ENCODE data around the gene GNA14.
"Not testable (repeated sequence)": the region's sequence is repeated elsewhere in the genome, so short reads cannot be mapped to it uniquely, and the experiment has no call there.

GNA14 gene

DNA sequence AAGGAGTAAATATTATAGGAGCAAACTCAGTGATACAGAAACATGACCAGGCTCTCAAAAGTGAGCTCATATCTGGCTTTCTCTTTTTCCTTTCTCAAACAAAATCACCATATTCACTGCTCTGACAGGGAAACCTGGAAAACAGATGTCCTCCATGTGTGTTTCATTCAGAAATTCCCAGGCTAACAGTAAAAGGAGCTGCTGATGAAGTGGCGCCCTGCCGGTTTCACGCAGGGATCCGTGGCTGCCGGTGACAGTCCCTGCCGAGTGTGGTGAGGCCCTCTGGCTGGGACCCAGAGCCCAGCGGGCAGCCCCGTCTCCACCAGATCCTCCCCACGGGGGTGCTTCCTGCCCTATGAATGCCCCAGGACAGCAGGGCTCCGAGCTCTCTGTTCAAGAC lies 208.1 kb downstream of the GNA14 start:
- no peak for DNase-seq

GRCh38 chr9:77438653-77439052 lies 209.5 kb downstream of the GNA14 start:
- DNase-seq: no peak

GRCh38 chr9:77435688-77436087 lies 212.4 kb downstream of the GNA14 start:
- no peak for DNase-seq

DNA sequence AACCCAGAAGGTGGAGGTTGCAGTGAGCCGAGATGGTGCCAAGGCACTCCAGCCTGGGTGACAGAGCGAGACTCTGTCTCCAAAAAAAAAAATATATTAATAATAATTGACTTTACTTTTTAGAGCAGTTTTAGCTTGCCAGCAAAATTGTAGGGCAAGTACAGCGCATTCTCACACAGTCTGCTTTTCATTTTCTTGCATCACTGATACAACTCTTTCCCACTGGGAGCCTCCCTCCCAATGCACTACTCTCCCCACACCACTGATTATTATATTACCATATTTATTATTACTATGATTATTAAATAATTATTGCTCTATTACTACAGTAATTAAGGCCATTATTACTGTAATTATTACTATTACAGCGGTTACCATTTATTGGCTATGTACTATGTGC lies 212.8 kb downstream of the GNA14 start:
- no peak for DNase-seq

- DNase-seq: peak; percentile 38
Observed at GRCh38 chr9:77433675-77434445, 214.3 kb downstream of the GNA14 start.

DNA sequence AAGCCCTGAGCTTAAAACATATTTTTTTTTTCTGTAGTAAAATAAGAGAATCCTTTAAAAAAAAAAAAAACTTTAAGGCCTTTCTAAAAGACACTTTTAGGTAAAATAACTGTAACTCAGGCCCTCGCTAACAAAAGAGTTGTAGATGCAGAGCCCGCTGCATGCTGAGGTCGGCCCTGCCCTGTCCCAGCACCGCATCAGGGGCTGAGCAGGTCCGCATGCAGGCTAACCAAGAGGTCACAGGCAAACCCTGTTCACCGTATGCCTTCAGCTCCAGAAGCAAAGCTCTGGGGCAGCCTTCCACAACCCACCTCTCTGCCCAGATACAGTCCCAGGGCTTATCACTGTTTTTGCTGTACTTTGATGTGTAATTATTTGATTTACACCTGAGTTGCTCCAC lies 216.1 kb downstream of the GNA14 start:
- no peak for DNase-seq

DNA sequence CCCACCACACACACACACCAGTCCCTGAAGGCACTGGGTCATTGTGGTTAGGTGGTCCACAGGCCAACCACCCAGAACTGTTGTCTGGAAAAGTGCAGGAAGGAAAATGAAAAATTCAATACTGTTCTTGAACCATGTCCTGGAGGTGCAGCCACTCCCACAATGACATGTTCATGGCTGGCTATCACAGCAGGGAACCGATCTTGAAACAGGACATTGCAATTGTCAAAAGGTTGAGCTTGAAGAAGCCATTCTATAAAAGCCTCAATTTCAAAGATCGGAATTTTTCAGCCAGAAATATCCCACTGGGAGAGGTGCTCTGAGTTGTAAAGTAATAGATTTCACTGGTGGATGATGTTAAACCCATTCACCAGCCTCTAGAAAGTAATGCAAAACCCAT lies 218.2 kb downstream of the GNA14 start:
- DNase-seq: no peak

GRCh38 chr9:77427256-77427927 lies 220.7 kb downstream of the GNA14 start:
- DNase-seq: no peak

DNA sequence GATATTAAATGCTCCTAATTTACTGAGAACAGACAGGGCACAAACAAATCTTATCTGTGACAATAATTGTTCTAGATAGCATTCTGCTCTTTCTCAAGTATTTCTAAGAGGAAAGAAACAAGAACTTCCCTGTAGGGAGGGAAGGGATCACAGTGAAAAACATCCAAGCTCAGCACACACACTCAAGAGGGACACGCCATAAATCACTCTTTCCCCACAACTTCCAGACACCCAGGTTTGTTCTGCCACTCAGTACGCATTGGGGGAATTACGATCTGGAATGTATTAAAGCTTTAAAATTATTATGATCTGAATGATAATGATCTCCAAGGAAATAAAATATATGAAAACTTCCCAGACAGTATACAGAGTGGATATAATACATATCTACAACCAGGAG lies 221.4 kb downstream of the GNA14 start:
- no peak for DNase-seq

DNA sequence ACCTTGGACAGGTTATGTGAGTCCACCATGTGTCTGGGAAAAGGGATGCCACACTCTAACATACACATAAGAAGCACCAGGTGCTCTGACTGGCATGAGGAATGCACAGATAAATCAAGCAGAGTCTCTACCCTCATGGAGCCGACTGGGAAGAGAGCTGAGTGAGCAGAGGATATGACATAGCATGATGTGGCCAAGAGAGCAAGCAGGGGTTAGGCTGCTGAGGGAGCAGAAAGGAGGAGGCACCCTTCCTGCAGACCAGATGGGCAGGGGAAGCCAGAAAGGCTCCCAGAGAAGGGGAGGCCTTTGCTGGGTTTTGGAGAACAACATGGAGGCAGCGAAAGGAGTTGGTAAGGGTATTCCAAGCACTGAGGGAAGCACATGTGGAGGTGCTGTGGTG lies 223.1 kb downstream of the GNA14 start:
- DNase-seq: no peak

DNA sequence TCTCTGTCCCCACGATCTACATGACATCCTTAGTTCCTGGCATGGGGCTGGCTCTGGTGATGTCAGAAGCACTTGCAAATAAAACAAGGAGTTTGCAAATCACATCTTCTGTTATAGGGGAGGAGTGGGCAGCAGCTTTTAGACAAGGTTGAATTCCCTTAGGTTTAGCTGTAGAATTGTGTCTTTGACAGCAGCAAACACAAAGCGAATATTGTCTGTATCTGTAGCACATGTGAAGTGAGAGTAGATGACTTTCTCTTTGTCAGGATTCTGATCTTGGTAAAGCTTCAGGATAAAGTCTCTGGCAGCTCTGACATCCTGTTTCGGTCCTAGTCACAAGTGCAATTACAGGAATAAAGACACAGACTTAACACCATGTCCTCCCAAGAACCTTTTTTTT lies 224.3 kb downstream of the GNA14 start:
- DNase-seq: no peak

- DNase-seq: no peak
Observed at GRCh38 chr9:77422969-77423368, 225.2 kb downstream of the GNA14 start.

DNA sequence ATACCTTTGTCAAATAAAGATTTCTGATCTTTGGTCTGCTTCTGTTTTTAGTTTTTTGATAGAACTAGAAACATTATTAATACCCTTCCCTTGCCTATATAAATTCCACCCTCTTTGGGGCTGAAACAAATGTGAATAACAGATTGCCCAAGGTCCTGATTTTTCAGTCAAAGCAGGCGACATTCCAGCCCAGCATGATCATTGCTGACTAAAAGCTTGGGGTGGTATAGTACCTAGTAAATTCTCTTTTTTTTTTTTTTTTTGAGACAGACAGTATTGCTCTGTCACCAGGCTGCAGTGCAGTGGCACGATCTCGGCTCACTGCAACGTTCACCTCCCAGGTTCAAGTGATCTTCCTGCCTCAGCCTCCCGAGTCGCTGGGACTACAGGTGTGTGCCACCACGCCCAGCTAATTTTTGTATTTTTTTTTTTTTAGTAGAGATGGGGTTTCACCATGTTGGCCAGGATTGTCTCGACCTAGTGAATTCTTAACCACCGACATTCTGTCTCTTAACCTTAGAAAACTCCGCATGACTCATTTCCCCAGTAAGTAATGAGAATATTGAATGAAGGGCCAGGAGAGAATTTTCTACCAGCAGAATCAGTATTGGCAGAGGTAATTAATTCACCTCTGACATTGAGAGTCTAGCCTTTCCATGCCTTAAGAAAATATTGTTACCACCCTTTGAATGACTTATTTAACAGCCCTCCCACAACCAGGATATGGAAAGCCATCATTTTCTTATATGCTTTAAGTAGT lies 226.4 kb downstream of the GNA14 start:
- DNase-seq: no peak

GRCh38 chr9:77420641-77421040 lies 227.5 kb downstream of the GNA14 start:
- DNase-seq: no peak

- no peak for DNase-seq
Observed at GRCh38 chr9:77418226-77418625, 229.9 kb downstream of the GNA14 start.

- DNase-seq: no peak
Observed at GRCh38 chr9:77417566-77417965, 230.6 kb downstream of the GNA14 start.

DNA sequence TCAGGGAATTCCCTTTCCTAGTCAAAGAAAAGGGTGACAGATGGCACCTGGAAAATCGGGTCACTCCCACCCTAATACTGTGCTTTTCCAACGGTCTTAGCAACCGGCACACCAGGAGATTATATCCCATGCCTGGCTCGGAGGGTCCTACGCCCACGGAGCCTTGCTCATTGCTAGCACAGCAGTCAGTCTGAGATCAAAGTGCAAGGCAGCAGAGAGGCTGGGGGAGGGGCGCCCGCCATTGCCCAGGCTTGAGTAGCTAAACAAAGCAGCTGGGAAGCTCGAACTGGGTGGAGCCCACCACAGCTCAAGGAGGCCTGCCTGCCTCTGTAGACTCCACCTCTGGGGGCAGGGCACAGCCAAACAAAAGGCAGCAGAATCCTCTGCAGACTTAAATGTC lies 239.6 kb downstream of the GNA14 start:
- DNase-seq: not testable (repeated sequence)

- DNase-seq: no peak
Observed at GRCh38 chr9:77403239-77403638, 244.9 kb downstream of the GNA14 start.

DNA sequence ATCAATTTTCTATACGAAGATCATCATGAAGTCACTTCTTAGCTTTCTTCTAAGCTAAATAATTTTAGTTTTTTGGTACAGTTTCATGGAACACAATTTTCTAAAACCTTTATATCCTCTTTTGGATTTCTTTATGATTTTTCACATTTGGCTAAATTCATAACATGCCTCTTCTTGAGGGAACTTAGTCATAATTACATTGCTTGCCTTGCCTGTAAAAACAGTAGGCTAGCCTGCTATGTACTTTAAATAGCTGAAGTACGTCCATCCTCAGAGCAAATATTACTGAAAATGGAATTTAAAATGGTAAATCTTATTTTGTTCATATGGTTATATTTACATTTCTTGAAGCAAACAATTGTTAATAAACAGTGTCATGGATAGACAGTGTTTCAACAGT lies 245.8 kb downstream of the GNA14 start:
- DNase-seq: no peak

GRCh38 chr9:77399964-77400363 lies 248.2 kb downstream of the GNA14 start:
- no peak for DNase-seq

- DNase-seq: not testable (repeated sequence)
Observed at GRCh38 chr9:77398581-77398980, 249.5 kb downstream of the GNA14 start.

- DNase-seq: no peak
Observed at GRCh38 chr9:77392328-77392727, 255.8 kb downstream of the GNA14 start.

GRCh38 chr9:77391834-77392233 lies 256.3 kb downstream of the GNA14 start:
- DNase-seq: no peak

DNA sequence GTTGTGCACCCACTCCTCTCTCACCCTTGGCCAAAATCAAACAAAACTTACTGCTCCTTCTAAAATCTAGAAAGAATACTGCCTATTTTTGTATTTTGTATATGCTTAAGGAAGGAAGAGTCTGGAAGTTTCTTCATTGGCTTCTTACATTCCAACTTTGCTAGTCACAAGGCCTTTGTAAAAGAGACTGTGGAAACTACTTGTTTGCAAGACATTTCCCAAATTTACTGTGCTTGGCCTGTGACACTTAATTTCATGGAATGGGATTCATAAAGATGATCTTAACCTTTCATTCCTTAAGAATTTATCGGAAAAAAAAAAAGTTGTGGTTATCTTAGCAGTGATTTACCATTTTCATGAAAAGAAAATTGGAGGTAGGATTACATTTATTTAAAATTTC lies 261.9 kb downstream of the GNA14 start:
- DNase-seq: no peak
